ENCODE results near the gene PHACTR4.

PHACTR4 gene

DNA sequence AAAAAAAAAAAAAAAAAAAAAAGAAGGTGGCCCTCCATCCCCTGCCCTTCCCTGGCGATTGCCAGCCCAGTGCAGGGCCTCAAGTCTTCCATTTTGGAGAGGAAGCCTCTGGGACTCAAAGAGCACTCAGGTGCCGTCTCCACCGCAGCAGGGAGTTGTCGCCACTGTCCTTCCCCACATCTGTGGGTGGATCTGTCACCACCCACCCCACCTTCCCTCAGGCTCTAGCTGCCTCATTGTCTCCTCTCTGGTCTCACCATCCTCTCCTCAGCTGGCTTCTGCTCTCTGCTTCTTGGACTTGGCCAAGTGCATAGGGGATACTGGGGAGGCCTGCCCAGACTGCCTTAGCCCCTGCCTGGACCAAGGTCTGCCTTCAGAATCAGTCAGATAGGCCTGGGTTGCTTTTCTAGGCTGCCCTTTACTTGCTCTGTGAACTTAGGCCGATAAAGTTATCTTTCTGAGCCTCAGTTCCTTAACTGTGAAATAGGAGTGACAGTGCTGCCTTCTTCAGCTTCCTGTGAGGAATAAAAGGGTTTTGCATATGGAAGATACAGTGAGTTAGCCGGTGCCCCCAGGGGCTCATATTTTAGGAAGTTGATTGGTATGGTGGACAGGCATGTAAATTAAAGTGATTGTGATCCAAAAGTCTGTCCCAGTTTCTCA is 152.1 kb downstream of the PHACTR4 start:
- TF ChIP-seq, protein P1, sequence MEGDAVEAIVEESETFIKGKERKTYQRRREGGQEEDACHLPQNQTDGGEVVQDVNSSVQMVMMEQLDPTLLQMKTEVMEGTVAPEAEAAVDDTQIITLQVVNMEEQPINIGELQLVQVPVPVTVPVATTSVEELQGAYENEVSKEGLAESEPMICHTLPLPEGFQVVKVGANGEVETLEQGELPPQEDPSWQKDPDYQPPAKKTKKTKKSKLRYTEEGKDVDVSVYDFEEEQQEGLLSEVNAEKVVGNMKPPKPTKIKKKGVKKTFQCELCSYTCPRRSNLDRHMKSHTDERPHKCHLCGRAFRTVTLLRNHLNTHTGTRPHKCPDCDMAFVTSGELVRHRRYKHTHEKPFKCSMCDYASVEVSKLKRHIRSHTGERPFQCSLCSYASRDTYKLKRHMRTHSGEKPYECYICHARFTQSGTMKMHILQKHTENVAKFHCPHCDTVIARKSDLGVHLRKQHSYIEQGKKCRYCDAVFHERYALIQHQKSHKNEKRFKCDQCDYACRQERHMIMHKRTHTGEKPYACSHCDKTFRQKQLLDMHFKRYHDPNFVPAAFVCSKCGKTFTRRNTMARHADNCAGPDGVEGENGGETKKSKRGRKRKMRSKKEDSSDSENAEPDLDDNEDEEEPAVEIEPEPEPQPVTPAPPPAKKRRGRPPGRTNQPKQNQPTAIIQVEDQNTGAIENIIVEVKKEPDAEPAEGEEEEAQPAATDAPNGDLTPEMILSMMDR (IDR thresholded peaks at IDR 0.05) = no peak

DNA sequence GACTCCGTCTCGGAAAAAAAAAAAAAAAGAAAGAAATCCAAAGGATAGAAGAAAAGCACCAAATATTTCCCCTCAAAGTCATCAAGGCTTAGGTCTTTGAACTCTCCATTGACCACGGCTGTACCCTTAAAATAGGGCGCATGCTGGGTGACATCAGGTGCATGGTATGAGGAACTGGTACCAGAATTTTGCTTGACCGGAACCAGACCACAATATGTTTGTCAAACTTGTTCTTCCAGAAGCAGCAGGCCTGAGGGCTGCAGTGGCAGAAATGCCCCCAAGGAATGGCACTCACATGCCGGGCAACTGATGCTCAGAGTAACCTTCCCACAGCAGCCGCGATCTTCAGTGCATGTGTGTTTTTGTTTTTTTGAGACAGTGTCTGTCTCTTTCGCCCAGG is 157.3 kb downstream of the PHACTR4 start:
- TF ChIP-seq, protein P1 (IDR thresholded peaks at IDR 0.05) = no peak

DNA sequence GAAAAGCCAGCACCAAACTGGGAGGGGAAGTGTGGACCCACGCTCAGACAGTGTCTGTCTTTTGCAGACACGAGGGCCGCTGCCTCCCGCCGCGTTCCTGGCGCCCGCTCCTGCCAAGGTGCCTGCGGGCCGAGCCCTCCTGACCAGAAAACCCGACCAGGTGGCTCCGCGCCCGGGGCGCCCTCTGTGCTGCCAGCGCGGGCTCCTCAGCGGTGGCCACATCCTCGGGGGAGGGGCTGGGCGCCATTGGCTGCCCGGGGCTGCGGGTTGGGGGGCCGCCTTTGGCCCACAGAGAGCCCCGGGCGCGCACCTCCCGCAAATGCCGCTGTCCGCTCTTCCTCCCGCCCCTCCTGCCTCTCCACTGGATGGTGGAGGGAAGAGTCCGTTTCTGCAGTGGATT is 160.9 kb downstream of the PHACTR4 start:
- TF ChIP-seq, protein P1 (IDR thresholded peaks at IDR 0.05) = no peak

DNA sequence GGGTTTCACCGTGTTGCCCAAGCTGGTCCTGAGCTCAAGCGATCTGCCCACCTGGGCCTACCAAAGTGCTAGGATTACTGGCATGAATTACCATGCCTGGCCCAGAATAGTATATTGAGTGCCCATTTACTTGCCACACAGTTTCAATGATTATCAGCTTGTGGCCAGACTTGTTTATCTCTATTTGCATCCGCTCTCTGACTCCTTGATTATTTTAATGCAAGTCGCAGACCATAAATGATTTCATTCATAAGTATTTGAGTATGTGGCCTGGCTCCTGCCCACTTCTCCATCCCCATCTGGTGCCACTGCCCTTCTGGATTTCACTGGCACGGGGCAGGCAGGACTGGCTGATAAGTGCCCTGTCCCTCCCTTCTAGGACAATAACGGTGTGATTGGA is 165.1 kb downstream of the PHACTR4 start:
- TF ChIP-seq, protein P1 (IDR thresholded peaks at IDR 0.05) = no peak

DNA sequence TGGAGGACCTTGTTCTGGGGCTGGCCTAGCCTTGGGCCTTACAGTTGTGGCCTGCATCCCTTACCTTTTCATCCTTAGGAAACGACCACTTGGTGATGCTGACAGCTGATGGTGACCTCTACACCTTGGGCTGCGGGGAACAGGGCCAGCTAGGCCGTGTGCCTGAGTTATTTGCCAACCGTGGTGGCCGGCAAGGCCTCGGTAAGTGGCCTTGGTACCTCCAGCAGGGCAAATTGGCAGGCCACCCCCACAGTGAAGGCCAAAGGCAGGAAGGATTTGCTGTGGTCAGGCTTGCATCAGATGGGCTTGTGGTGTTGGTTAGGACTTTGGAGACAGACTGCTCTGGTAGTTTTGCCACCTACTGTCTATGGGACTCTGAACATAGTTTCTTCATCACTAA is 165.6 kb downstream of the PHACTR4 start:
- TF ChIP-seq, protein P1 (IDR thresholded peaks at IDR 0.05) = no peak

DNA sequence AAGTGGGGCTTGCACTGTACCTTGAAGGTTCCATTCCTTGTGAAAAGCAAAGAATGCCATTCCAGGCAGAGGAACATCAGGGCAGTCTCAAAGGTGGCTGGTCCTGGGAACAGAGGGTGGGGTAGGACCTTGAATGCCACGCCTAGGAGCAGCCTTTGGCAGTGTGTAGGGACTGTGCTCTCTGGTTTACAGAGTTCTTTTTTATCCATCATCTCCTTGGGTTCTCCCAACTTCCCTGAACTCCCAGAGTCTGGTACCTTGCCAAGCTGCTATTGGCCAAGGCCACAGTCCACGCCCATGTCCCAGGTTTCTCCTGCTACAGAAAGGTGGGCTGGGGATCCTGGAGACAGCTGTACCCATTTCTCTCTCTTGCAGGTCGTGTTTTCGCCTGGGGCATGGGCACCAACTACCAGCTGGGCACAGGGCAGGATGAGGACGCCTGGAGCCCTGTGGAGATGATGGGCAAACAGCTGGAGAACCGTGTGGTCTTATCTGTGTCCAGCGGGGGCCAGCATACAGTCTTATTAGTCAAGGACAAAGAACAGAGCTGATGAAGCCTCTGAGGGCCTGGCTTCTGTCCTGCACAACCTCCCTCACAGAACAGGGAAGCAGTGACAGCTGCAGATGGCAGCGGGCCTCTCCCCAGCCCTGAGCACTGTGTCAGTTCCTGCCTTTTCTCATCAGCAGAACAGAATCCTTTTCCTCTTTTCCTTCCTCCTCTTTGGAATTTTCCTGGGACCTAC is 168.1 kb downstream of the PHACTR4 start:
- TF ChIP-seq, protein P1 (IDR thresholded peaks at IDR 0.05) = no peak

DNA sequence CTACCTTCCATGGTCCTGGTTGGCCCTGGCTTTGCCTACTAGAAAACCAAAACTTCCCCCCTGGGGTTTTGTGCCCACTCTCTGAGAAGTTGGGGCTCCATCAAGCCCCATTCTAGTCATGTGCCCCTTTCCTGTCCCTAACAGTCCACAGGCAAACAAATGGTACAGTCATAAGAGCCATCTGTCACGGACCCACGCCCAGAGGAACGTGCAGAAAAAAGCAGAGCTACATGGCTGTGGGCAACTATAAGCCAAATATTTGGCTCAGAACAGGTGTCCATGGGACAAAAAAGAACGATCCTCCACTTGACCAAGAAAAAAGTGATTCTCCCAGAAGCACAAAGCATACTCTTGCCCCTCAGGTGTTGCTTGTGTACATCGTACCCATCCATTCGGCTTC is 168.7 kb downstream of the PHACTR4 start:
- TF ChIP-seq, protein P1 (IDR thresholded peaks at IDR 0.05) = no peak
